COLO668 (cell line): ENCODE measurements around the gene GINS3.

Source experiments
- DNase-seq: peaks from one replicate; lab custom pipeline; 2025; ENCODE audit not compliant: unreplicated experiment; lab: John Stamatoyannopoulos, UW

Gene GINS3

DNA sequence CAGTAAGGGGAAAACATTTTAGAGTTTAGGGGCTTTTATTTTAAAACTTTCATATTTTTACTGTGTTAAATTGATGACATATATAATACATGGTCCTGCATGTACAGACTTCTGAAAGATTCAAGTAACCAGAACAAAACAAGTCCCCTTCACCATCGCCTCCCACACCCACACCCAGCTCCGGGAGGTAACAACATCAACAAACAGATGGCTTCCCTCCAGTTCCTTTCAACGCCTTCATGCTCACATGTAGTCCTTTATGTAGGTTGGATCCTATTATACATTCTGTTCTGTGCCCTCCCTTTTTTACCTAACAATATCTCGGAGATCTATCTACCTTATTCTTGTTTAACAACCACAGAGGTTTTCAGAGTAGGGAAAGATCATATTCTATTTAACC is 30.5 kb downstream of the GINS3 start:
- DNase-seq = no peak

- no peak for DNase-seq
These were observed 33.0 kb downstream of the GINS3 start for GRCh38 chr16:58425245-58425644.

DNA sequence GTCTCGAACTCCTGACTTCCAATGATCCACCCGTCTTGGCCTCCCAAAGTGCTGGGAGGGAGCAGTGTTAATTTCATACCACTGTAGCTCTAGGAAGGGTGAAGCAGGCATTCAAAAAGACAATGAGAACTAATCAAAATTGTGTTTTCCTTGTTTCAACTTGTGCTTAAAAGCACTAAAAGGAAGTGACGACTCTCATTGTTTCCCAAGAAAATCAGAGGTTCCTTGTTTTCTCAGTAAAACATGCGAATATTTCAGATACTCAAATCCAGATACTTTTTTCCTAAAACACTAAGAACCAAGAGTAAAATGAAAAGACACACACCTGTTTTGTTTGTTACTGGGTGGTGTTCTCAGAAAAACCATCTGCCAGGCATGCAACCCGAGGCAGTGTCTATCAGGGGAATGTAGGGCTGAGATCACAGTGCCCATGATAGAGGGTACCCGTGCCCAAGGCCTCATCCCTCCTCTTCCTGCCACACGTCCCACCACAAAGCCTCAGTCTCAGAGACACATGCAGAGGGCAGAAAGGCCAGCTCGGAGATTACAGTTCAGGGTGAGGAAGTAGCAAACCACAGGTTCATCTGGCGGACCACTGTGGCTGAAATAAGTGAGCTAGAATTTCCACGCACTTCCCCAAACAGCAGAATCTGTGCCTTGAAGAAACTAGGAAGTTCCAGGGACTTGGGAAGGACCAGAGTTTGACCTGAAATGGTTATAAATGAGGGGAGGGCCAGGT is 33.7 kb downstream of the GINS3 start:
- no peak for DNase-seq

DNA sequence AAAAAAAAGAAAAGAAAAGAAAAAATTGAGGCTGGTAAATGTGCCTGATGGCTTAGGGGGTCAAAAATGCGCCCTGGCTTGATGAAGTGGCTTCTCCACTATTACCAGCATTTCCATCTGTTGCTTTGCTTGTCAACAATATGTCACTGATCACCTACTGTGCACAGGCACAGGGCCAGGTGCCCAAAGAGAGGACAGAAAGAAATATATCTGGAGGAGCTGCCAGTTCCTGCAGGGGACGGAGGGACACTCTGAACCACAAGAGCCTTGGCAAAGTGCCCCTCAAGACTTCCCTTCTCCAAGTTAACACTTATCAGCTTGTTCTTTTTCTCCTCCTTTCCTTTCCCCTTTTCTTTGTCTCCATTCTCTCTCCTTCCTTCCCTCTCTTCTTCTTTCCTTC is 34.7 kb downstream of the GINS3 start:
- no peak for DNase-seq

DNA sequence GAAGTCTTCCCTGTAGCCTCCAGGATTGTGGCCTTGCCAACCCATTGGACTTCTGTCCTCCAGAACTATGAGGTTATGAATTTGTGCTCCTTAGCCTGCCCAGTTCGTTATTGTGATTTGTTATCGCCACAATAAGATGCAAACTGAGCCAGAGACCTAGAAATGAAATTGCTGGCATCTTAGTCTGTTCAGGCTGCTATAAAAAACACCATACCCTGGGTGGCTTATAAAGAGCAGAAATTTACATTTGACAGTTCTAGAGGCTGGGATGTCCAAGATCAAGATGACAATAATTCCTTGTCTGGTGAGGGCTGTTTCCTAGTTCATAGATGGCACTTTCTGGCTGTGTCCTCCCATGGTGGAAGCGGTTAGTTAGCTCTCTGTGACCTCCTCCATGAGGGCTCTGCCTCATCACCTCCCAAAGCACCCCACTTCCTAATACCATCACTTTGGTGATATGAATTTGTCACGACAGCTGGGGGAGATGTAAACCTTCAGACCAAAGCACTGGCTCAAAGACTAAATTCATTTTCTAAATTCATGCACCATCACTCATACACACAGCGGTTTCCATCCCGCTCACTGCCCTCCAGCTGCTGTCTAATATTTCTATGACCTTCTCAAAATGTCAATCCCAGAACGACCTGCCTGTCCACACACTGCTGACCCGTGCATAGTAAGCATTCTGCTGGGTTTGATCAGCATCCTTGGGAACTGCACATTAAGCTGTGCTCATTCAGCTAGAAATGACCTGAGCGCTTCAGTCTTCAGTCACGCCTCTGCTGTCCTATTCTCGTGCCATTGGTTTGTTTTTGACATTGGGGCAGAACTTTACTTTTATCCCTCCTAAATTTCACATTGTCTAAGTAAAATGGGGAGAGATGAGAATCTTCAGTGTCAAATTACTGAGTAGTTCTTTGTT is 36.6 kb downstream of the GINS3 start:
- DNase-seq = no peak

DNA sequence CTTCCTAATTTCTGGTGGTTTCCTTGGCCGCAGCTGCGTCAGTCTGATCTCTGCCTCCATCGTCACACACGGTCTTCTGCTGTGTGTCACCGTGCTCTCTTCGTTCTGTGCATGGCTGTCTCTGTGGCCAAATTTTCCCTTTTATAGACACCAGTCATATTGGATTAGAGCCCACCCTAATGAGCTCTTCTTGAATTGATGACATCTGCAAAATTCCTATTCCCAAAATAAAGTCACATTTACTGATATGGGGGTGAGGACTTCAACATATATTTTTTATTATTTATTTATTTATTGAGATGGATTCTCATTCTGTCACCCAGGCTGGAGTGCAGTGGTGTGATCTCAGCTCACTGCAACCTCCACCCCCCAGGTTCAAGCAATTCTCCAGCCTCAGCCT is 38.4 kb downstream of the GINS3 start:
- DNase-seq = no peak

- no peak for DNase-seq
These were observed 41.3 kb downstream of the GINS3 start for GRCh38 chr16:58433569-58433951.

DNA sequence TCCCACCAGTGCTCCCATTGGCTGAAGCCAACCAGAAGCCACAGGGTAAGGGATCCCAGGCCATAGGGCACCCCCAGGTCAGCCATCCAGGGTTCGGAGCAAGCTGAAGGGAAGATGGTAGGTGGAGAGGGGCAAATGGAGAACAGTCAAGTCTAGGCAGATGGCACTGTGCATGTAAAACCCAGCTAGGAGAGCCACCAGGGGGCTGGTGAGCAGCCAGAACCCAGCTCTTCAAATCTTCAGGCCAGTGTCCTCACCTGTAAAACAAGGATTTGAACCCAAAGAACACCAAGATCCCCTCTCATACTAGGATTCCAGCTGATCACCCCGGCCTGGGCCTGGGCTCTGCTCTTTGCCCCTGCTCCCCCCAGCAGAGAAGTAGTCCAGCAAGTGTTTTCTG is 43.5 kb downstream of the GINS3 start:
- no peak for DNase-seq

DNA sequence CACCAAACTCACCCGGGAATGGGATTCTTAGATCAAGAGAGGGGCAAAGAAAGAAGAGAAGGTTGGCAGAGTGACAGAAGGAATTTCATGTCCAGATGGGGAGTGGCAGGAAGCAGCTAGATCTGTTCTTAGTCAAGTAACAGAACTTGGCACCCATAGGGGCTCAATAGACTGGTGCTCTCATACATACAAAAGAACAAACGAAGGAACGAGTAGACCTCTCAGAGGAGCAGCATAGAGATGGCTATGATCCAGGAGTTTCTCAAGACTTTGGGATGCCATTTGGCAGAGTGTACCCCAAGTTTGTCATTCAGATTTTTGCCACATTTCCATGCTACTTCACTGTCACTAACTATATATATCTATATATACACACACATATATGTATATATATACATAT is 47.9 kb downstream of the GINS3 start:
- DNase-seq = no peak

DNA sequence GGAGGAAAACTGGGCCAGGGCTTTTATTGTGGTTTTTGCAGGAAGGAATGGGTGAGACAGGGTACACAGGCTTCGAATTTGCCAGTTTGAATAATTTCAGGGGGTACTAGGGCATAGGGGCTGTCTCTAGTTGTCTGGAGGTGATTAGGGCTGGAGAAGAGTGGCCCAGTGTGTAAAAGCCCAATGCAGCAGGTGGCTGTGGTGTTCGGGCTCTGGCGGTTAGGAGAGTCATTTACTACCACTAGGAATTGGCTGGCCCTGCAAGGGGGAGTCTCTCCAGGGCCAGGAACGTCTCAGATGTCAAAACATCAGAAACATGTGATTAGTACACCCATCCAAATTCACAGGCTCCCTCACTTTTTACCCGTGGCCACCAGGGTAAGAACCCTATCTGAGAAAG is 50.3 kb downstream of the GINS3 start:
- DNase-seq = no peak

DNA sequence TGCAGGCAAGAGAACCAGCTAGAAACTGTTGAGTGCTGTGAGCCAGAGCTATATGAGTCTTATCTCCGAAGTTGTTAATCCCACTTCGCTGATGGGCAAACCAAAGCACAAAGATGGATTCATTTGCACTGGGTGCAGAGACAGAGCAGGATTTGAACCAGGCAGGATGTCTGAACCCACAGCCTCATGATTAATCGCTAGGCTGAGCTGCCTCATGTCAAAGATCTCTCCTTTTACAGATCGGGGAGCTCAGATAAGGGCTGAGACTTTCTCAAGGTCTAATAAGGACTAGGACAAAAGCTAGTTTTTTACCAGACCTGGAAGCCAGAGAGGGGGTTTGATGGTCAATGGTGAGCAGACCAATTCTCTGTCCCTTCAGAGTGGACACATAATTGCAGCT is 51.5 kb downstream of the GINS3 start:
- DNase-seq = no peak

DNA sequence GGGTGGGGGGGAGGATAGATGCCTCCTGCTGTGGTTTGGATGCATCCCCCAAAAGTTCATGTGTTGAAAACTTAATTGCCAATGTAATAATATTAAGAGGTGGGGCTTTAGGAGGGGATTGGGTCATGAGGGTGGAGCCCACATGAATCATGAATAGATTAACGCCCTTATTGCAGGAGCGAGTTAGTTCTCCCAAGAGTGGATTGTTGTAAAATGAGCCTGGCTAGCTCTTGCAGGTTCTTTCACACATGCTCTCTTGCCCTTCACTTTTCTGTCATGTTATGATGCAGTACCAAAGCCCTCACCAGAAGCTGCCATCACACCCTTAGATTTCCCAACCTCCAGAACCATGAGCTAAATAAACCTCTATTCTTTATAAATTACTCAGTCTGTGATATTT is 52.0 kb downstream of the GINS3 start:
- no peak for DNase-seq

DNA sequence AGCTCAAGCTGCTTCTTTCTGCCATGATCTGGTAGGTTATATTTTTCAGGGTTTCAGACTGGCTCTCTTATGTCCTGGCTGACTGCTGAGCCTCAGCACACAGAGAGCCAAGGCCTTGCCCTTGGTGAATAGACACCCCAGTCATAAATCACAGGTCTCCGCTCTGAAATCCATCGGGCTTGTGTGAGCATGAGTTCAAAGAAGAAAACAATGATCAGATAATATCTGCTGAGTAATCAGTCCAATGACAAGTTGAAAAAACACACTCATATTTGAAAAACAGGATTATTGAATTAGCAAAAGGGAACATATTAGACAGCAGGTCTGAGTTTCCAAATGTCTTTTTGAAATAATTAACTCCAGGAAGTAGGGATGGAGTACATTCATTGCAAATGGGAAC is 56.6 kb downstream of the GINS3 start:
- no peak for DNase-seq

DNA sequence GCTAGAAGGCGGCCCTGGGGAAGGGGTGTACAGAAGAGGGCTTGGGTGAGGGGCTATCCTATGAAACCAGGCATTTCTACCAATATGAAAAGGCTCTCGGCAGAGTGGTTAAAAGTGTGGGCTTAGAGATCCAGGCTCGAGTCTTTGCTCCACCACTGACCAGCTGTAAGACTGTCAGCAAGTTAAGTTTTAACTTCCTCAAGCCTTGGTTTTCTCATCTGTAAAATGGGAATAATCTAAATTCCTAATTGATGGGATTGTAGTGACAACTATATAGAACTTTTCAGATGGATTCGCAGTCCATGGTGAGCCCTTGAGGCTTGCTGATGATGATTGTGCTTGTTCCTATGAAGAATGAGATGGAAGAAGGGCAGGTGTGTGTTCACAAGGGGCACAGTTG is 57.0 kb downstream of the GINS3 start:
- DNase-seq = no peak

GRCh38 chr16:58449768-58450167 is 57.5 kb downstream of the GINS3 start:
- no peak for DNase-seq

GRCh38 chr16:58450590-58450989 is 58.3 kb downstream of the GINS3 start:
- DNase-seq = no peak

- DNase-seq = no peak
These were observed 59.0 kb downstream of the GINS3 start for GRCh38 chr16:58451265-58451689.

GRCh38 chr16:58451945-58452401 is 59.7 kb downstream of the GINS3 start:
- no peak for DNase-seq

DNA sequence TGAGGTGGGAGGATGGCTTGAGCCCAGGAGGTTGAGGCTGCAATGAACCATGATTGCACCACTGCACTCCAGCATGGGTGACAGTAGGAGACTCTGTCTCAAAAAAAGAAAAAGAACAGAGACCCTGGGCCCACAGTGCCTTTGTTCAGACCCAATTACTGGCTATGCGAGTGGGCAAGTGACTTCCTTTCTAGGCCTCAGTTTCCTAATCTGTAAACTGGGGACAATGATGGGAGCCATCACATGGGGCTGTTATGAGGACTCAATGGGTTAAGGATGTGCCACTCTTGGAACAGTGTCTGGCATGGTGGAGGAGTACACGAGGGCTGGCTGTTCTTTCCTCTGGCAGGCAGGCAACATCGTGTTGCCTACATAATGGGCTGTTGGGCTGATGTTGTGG is 60.4 kb downstream of the GINS3 start:
- no peak for DNase-seq

- no peak for DNase-seq
These were observed 61.9 kb downstream of the GINS3 start for GRCh38 chr16:58454178-58454577.

DNA sequence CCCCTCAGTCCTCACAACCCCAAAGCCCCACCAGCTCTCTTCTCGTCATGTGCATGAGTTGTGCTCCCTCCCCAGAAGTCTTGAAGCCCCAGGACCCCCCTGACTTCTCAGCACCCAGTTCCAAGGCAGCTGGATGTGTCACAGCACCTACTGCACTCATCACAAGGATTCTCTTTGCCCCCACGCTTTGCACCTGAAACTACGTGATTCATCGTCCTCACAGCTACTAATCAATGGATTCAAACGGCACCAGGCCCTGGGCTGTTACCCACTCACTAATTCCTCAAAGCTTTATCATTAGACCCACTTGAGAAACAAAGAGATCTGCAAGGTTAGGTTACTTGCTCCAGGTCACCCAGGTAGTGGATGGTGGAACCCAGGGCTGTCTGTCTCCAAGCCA is 62.6 kb downstream of the GINS3 start:
- DNase-seq = no peak
